ENCODE data around the gene TCP11L1. TPM values are rescaled to one million over a fixed set of nuclear protein-coding genes. Genes with fewer than 3 reads are reported as not detected.

Gene TCP11L1
- total and polyA plus RNA-seq, 2 donors (not counting 1 experiment from before 2014, with no cell fraction given), result 7.7 to 19.7 TPM

DNA sequence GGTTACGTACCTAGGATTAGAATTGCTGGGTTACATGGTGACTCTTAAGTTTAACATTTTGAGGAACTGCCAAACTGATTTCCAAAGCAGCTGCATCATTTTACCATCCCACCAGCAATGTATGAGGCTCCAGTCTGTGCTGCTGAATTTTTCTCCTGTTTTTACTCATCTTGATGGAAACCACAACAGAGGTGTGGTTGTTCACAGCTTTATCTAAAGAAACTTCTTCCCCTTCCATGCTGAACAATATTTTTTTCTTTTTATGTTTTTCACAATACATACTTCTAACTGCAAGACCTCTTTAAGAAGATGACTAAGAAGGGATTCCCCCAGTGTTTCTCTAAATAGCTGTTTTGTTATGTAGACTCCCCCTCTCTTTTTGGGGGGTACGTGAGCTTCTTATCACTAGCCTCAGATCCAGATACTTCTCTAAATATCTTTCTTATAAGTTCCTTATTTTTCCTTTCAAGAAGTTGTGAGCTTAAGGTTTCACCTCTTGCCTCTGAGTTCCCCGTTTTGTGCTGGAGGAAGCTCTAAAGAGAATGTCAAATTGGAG lies 24.0 kb downstream of the TCP11L1 start:
- Histone ChIP-seq H2AFZ (ENCODE audit: insufficient read depth, low read depth, low read length, poor library complexity, severe bottlenecking) (no peak overlapping the region), H3K27ac (ENCODE audit: low read length in 2 of 2) (peak overlapping the region in 1 of 2 donors; percentile 25), H3K4me2 (replicated peaks; ENCODE audit: low read depth, low read length, poor library complexity, severe bottlenecking) (no peak overlapping the region), H4K20me1 (ENCODE audit: control insufficient read depth, insufficient read depth, low read length, poor library complexity, severe bottlenecking) (no peaks in the 10 kb centered on the region), H3K9ac (ENCODE audit: low read length) (no peak overlapping the region), H3K36me3 (replicated peaks in 1 of 2; ENCODE audit: control extremely low read depth in 1 of 2, control insufficient read depth in 1 of 2, extremely low read depth in 1 of 2, insufficient read depth in 2 of 2, low read length in 1 of 2) (peaks cover 0 to 35% of the 10 kb centered on the region in 2 experiments), H3K79me2 (ENCODE audit: control insufficient read depth, insufficient read depth, low read length) (no peaks in the 10 kb centered on the region), H3K9me3 (ENCODE audit: control extremely low read depth in 1 of 3, control insufficient read depth in 2 of 3, insufficient read depth in 1 of 3, low read length in 2 of 3) (no peaks in the 10 kb centered on the region), H3K27me3 (replicated peaks in 1 of 4; ENCODE audit: control extremely low read depth in 1 of 4, control insufficient read depth in 3 of 4, insufficient read depth in 4 of 4, low read length in 3 of 4) (no peaks in the 10 kb centered on the region), H3K4me3 (ENCODE audit: control extremely low read depth in 1 of 5, extremely low read depth in 1 of 5, insufficient read depth in 1 of 5, low read depth in 2 of 5, low read length in 4 of 5) (no peak overlapping the region), H3K4me1 (ENCODE audit: control insufficient read depth in 2 of 2, insufficient read depth in 2 of 2, low read length in 2 of 2) (peaks cover 16% of the 10 kb centered on the region in 2 donors)
- WGBS (ENCODE audit: insufficient coverage), result 33% methylated on average over 1 of the region's 3 CpGs
- Mint-ChIP-seq H3K27ac (peak overlapping the region; percentile 16), H3K27me3 (no peaks in the 10 kb centered on the region), H3K4me3 (no peak overlapping the region), H3K9me3 (ENCODE audit: insufficient read depth) (no peaks in the 10 kb centered on the region), H3K4me1 (peaks cover 25% of the 10 kb centered on the region)
- ChIA-PET CTCF (interaction anchor here (1.2 to 8.8 kb wide), 3 partner anchors 31 to 254 kb away, joined by 3 to 186 read pairs (median 13); no protein-coding TSS in a partner anchor), POLR2A (no interaction called here)
- intact Hi-C loops (cut with micrococcal nuclease), result no loop called here
- DNase-seq, result no peak
- no peak for TF ChIP-seq EZH2 (IDR thresholded peaks at IDR 0.05; ENCODE audit: borderline replicate concordance, insufficient read depth, low read depth, low read length, poor library complexity, severe bottlenecking)
- TF ChIP-seq, protein P1, sequence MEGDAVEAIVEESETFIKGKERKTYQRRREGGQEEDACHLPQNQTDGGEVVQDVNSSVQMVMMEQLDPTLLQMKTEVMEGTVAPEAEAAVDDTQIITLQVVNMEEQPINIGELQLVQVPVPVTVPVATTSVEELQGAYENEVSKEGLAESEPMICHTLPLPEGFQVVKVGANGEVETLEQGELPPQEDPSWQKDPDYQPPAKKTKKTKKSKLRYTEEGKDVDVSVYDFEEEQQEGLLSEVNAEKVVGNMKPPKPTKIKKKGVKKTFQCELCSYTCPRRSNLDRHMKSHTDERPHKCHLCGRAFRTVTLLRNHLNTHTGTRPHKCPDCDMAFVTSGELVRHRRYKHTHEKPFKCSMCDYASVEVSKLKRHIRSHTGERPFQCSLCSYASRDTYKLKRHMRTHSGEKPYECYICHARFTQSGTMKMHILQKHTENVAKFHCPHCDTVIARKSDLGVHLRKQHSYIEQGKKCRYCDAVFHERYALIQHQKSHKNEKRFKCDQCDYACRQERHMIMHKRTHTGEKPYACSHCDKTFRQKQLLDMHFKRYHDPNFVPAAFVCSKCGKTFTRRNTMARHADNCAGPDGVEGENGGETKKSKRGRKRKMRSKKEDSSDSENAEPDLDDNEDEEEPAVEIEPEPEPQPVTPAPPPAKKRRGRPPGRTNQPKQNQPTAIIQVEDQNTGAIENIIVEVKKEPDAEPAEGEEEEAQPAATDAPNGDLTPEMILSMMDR (IDR thresholded peaks at IDR 0.05), result no peak
- peak; percentile 9 for ATAC-seq (ENCODE audit: low read depth)

DNA sequence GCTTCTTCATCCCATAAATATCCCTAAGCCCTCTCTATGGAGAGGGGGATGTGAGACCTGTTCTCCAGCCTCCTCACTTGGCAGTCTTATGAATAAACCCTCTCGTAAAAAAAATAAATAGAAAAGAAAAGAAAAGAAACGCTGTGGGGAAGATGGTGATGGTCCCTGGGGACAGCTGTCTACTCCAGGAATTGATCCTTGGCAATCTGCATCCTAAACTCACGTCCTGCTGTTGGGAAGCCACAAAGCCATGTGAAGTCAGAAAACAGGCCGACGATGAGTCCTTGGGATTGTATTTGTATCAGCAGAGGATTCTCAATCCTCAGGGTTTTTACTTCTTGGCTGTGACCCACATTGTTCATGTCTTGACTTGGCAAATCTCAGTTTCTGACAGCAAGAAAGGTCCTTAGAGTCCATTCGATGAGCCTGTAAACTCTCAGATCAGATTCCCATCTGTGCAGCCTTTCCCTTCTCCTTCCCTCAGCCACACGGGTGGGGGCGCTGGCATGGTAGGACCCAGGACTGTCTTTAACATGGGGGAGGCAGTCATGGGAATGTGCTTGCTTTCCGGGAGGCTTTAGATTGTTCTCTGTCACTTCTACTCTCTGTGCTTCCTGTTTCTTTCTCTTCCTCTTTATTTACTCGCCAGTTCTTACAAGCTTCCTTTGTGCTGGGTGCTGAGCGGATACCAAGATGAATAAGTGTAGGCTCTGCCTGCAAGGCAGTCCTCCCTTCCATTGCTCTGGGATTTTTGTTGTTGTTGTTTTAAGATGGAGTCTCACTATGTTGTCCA lies 24.9 kb downstream of the TCP11L1 start:
- no peaks in the 10 kb centered on the region for H3K79me2 ChIP-seq (ENCODE audit: control insufficient read depth, insufficient read depth, low read length)
- no peak for TF ChIP-seq EZH2 (IDR thresholded peaks at IDR 0.05; ENCODE audit: borderline replicate concordance, insufficient read depth, low read depth, low read length, poor library complexity, severe bottlenecking)
- TF ChIP-seq, protein P1 (IDR thresholded peaks at IDR 0.05), result no peak
- CTCF ChIA-PET, result interaction anchor here (0.7 to 8.8 kb wide), 15 partner anchors 8 to 255 kb away, joined by 3 to 186 read pairs (median 5); partner anchors contain the start of genes QSER1 and TCP11L1
- intact Hi-C loops (cut with micrococcal nuclease), result no loop called here
- POLR2A ChIA-PET, result no interaction called here
- peak overlapping the region; percentile 80 for H3K27ac Mint-ChIP-seq
- no peak overlapping the region for H3K4me3 ChIP-seq (ENCODE audit: control extremely low read depth in 1 of 5, extremely low read depth in 1 of 5, insufficient read depth in 1 of 5, low read depth in 2 of 5, low read length in 4 of 5)
- peak overlapping the region; percentile 6 for H3K9ac ChIP-seq (ENCODE audit: low read length)
- no peaks in the 10 kb centered on the region for H3K27me3 Mint-ChIP-seq
- peaks cover 0 to 36% of the 10 kb centered on the region in 2 experiments for H3K36me3 ChIP-seq (replicated peaks in 1 of 2; ENCODE audit: control extremely low read depth in 1 of 2, control insufficient read depth in 1 of 2, extremely low read depth in 1 of 2, insufficient read depth in 2 of 2, low read length in 1 of 2)
- peak overlapping the region; percentile 31 for H3K4me2 ChIP-seq (replicated peaks; ENCODE audit: low read depth, low read length, poor library complexity, severe bottlenecking)
- ATAC-seq (ENCODE audit: low read depth) (no peak), DNase-seq (no peak)
- H2AFZ ChIP-seq (ENCODE audit: insufficient read depth, low read depth, low read length, poor library complexity, severe bottlenecking), result no peak overlapping the region
- 88% methylated on average over 4 of the region's 11 CpGs for WGBS (ENCODE audit: insufficient coverage)
- no peaks in the 10 kb centered on the region for H3K9me3 Mint-ChIP-seq (ENCODE audit: insufficient read depth)
- H3K4me3 Mint-ChIP-seq, result peak overlapping the region; percentile 27
- H3K27me3 ChIP-seq (replicated peaks in 1 of 4; ENCODE audit: control extremely low read depth in 1 of 4, control insufficient read depth in 3 of 4, insufficient read depth in 4 of 4, low read length in 3 of 4), result no peaks in the 10 kb centered on the region
- peaks cover 25% of the 10 kb centered on the region for H3K4me1 Mint-ChIP-seq
- H4K20me1 ChIP-seq (ENCODE audit: control insufficient read depth, insufficient read depth, low read length, poor library complexity, severe bottlenecking), result no peaks in the 10 kb centered on the region
- no peaks in the 10 kb centered on the region for H3K9me3 ChIP-seq (ENCODE audit: control extremely low read depth in 1 of 3, control insufficient read depth in 2 of 3, insufficient read depth in 1 of 3, low read length in 2 of 3)
- peak overlapping the region in 1 of 2 donors; percentile 45 for H3K27ac ChIP-seq (ENCODE audit: low read length in 2 of 2)
- H3K4me1 ChIP-seq (ENCODE audit: control insufficient read depth in 2 of 2, insufficient read depth in 2 of 2, low read length in 2 of 2), result peaks cover 16% of the 10 kb centered on the region in 2 donors
